Measurements from ENCODE around the gene GPR160.

DNA sequence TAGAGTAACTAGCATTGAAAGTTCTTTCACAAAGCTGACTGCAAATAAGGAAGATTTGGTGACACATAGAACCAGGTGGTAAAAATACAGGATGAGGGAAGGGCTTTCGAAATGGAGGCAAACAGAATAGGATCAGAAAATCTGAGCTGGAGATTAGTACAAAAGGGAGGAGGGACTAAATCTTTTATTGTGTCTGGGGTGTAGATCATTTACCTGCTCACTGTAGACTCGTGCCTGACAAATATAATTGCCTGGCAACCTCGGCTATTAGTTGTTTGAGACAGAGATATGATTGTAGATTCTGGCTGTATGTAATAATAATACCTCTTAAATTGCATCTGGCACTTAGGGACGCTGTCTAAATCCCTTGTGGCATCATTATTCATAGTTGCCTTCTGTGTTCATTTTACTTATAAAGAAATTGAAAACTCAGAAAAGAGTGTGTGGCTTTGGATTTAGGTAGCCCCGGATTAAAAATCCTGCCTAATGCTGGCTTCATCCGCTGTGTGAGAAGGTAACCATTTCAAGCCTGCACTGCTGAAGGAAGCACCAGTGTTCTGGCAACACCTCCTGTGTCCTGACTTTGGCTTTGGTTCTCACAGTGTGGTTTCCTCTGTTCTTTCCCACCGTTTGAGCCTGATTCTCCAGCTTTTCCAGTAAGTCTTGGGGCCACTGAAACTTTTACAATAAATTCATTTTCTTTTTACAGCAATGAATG is 25.0 kb upstream of the GPR160 start:
- TF ChIP-seq SMC3 (conservative IDR thresholded peaks at IDR 0.05; ENCODE audit: poor library complexity) (no peak), POLR2AphosphoS5 (IDR thresholded peaks at IDR 0.05) (peak; percentile 43), RAD21 (conservative IDR thresholded peaks at IDR 0.05) (no peak), EZH2 (IDR thresholded peaks at IDR 0.05; ENCODE audit: borderline replicate concordance, insufficient read depth, low read length, poor library complexity, severe bottlenecking) (no peak), MXI1 (conservative IDR thresholded peaks at IDR 0.05; ENCODE audit: poor library complexity, severe bottlenecking) (no peak), EP300 (conservative IDR thresholded peaks at IDR 0.05; ENCODE audit: poor library complexity, severe bottlenecking) (peak; percentile 55)
- TF ChIP-seq, protein P1, sequence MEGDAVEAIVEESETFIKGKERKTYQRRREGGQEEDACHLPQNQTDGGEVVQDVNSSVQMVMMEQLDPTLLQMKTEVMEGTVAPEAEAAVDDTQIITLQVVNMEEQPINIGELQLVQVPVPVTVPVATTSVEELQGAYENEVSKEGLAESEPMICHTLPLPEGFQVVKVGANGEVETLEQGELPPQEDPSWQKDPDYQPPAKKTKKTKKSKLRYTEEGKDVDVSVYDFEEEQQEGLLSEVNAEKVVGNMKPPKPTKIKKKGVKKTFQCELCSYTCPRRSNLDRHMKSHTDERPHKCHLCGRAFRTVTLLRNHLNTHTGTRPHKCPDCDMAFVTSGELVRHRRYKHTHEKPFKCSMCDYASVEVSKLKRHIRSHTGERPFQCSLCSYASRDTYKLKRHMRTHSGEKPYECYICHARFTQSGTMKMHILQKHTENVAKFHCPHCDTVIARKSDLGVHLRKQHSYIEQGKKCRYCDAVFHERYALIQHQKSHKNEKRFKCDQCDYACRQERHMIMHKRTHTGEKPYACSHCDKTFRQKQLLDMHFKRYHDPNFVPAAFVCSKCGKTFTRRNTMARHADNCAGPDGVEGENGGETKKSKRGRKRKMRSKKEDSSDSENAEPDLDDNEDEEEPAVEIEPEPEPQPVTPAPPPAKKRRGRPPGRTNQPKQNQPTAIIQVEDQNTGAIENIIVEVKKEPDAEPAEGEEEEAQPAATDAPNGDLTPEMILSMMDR (IDR thresholded peaks at IDR 0.05; ENCODE audit: poor library complexity, severe bottlenecking) = no peak
- TF ChIP-seq, protein P2, sequence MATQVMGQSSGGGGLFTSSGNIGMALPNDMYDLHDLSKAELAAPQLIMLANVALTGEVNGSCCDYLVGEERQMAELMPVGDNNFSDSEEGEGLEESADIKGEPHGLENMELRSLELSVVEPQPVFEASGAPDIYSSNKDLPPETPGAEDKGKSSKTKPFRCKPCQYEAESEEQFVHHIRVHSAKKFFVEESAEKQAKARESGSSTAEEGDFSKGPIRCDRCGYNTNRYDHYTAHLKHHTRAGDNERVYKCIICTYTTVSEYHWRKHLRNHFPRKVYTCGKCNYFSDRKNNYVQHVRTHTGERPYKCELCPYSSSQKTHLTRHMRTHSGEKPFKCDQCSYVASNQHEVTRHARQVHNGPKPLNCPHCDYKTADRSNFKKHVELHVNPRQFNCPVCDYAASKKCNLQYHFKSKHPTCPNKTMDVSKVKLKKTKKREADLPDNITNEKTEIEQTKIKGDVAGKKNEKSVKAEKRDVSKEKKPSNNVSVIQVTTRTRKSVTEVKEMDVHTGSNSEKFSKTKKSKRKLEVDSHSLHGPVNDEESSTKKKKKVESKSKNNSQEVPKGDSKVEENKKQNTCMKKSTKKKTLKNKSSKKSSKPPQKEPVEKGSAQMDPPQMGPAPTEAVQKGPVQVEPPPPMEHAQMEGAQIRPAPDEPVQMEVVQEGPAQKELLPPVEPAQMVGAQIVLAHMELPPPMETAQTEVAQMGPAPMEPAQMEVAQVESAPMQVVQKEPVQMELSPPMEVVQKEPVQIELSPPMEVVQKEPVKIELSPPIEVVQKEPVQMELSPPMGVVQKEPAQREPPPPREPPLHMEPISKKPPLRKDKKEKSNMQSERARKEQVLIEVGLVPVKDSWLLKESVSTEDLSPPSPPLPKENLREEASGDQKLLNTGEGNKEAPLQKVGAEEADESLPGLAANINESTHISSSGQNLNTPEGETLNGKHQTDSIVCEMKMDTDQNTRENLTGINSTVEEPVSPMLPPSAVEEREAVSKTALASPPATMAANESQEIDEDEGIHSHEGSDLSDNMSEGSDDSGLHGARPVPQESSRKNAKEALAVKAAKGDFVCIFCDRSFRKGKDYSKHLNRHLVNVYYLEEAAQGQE (IDR thresholded peaks at IDR 0.05; ENCODE audit: borderline replicate concordance) = no peak
